ENCODE measurements around the gene BST2. TPM values are rescaled to one million over a fixed set of nuclear protein-coding genes. Genes with fewer than 3 reads are reported as not detected.

The BST2 gene
- total RNA-seq, 1 experiment from 2014 or later = 22.8 TPM

- DNase-seq (ENCODE audit: low spot score) (no peak), ATAC-seq (no peak)
- Mint-ChIP-seq H3K9me3 (no peaks in the 10 kb centered on the region), H3K36me3 (0 out of 2 replicates have a peak, but pooled peaks cover 3% of the 10 kb centered on the region), H3K4me3 (no peak overlapping the region), H3K27ac (no peak overlapping the region), H3K27me3 (ENCODE audit: low read depth) (no peaks in the 10 kb centered on the region), H3K4me1 (peaks cover 6% of the 10 kb centered on the region)
- POLR2A ChIA-PET = no interaction called here
- TF ChIP-seq E2F1 (CRISPR knock-in tag; IDR thresholded peaks at IDR 0.05) (no peak), TP53 (CRISPR knock-in tag; IDR thresholded peaks at IDR 0.05) (no peak), MXD4 (CRISPR knock-in tag; IDR thresholded peaks at IDR 0.05; ENCODE audit: borderline replicate concordance) (no peak)
- CTCF ChIA-PET = interaction anchor here (1.0 to 1.7 kb wide), 4 partner anchors 21 to 97 kb away, joined by 3 to 5 read pairs (median 4); partner anchors contain the start of gene MVB12A
Measured at GRCh38 chr19:17398902-17399527, 6.4 kb downstream of the BST2 start.

GRCh38 chr19:17394891-17395415, 10.5 kb downstream of the BST2 start:
- Mint-ChIP-seq H3K4me3 (peak overlapping the region; percentile 41), H3K4me1 (peaks cover 13% of the 10 kb centered on the region), H3K9me3 (no peaks in the 10 kb centered on the region), H3K36me3 (no peaks in the 10 kb centered on the region), H3K27me3 (ENCODE audit: low read depth) (peaks cover 6% of the 10 kb centered on the region), H3K27ac (peak overlapping the region; percentile 74)
- DNase-seq (ENCODE audit: low spot score) = peak; percentile 75
- POLR2A ChIA-PET = interaction anchor here (1.3 kb wide), 2 partner anchors 9 to 25 kb away, joined by 3 to 8 read pairs; partner anchors contain the start of gene MVB12A
- ATAC-seq = peak; percentile 41
- CTCF ChIA-PET = interaction anchor here (1.0 to 2.1 kb wide), 7 partner anchors 9 to 101 kb away, joined by 3 to 8 read pairs (median 4); partner anchors contain the start of genes BST2 and MVB12A
- 0 out of 2 replicates have a peak, but pooled peaks have one; percentile 25 for TF ChIP-seq TP53 (CRISPR knock-in tag; IDR thresholded peaks at IDR 0.05)
- TF ChIP-seq ERG (CRISPR knock-in tag; IDR thresholded peaks at IDR 0.05) = peak; percentile 30; the same call in 1 of the 2 replicates
- no peak for TF ChIP-seq ARID4B (CRISPR knock-in tag; IDR thresholded peaks at IDR 0.05; ENCODE audit: borderline replicate concordance)
- 0 out of 2 replicates have a peak, but pooled peaks have one; percentile 64 for TF ChIP-seq ZSCAN18 (CRISPR knock-in tag; IDR thresholded peaks at IDR 0.05)
- no peak for TF ChIP-seq AR (CRISPR knock-in tag; IDR thresholded peaks at IDR 0.05)
- peak; percentile 30; the same call in 1 of the 2 replicates for TF ChIP-seq MAX (CRISPR knock-in tag; IDR thresholded peaks at IDR 0.05)
- TF ChIP-seq ZBTB21 (CRISPR knock-in tag; IDR thresholded peaks at IDR 0.05; ENCODE audit: borderline replicate concordance) = 0 out of 2 replicates have a peak, but pooled peaks have one; percentile 16
- TF ChIP-seq ZNF121 (CRISPR knock-in tag; IDR thresholded peaks at IDR 0.05) = peak; percentile 96
- TF ChIP-seq CBFB (CRISPR knock-in tag; IDR thresholded peaks at IDR 0.05; ENCODE audit: low read depth) = 0 out of 2 replicates have a peak, but pooled peaks have one; percentile 59
- TF ChIP-seq SP1 (CRISPR knock-in tag; conservative IDR thresholded peaks at IDR 0.05) = no peak
- TF ChIP-seq PREB (CRISPR knock-in tag; IDR thresholded peaks at IDR 0.05; ENCODE audit: borderline replicate concordance) = no peak
- peak; percentile 98 for TF ChIP-seq ZNF263 (CRISPR knock-in tag; IDR thresholded peaks at IDR 0.05; ENCODE audit: low read depth)
- peak; percentile 99 for TF ChIP-seq GTF2I (CRISPR knock-in tag; conservative IDR thresholded peaks at IDR 0.05)
- TF ChIP-seq CREB1 (CRISPR knock-in tag; IDR thresholded peaks at IDR 0.05) = no peak
- TF ChIP-seq SMAD4 (CRISPR knock-in tag; IDR thresholded peaks at IDR 0.05) = no peak
- TF ChIP-seq ZNF219 (CRISPR knock-in tag; IDR thresholded peaks at IDR 0.05; ENCODE audit: borderline replicate concordance) = no peak
